NCI-H187 treated with DMSO at 0.1 percent for 48 hours (cell line): ENCODE measurements around the gene EN2.

Source experiments
- DNase-seq: peaks from one replicate; lab custom pipeline; 2025; lab: John Stamatoyannopoulos, UW

The EN2 gene

DNA sequence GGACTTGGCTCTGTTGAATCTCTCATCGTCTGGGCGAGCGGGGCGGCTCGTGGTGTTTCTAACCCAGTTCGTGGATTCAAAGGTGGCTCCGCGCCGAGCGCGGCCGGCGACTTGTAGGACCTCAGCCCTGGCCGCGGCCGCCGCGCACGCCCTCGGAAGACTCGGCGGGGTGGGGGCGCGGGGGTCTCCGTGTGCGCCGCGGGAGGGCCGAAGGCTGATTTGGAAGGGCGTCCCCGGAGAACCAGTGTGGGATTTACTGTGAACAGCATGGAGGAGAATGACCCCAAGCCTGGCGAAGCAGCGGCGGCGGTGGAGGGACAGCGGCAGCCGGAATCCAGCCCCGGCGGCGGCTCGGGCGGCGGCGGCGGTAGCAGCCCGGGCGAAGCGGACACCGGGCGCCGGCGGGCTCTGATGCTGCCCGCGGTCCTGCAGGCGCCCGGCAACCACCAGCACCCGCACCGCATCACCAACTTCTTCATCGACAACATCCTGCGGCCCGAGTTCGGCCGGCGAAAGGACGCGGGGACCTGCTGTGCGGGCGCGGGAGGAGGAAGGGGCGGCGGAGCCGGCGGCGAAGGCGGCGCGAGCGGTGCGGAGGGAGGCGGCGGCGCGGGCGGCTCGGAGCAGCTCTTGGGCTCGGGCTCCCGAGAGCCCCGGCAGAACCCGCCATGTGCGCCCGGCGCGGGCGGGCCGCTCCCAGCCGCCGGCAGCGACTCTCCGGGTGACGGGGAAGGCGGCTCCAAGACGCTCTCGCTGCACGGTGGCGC lies at the start of gene EN2:
EN2 (plus strand) TSS at position 19 of the 767 bp plus-strand sequence; CDS start at position 268, 249 bp downstream.
- no peak for DNase-seq

DNA sequence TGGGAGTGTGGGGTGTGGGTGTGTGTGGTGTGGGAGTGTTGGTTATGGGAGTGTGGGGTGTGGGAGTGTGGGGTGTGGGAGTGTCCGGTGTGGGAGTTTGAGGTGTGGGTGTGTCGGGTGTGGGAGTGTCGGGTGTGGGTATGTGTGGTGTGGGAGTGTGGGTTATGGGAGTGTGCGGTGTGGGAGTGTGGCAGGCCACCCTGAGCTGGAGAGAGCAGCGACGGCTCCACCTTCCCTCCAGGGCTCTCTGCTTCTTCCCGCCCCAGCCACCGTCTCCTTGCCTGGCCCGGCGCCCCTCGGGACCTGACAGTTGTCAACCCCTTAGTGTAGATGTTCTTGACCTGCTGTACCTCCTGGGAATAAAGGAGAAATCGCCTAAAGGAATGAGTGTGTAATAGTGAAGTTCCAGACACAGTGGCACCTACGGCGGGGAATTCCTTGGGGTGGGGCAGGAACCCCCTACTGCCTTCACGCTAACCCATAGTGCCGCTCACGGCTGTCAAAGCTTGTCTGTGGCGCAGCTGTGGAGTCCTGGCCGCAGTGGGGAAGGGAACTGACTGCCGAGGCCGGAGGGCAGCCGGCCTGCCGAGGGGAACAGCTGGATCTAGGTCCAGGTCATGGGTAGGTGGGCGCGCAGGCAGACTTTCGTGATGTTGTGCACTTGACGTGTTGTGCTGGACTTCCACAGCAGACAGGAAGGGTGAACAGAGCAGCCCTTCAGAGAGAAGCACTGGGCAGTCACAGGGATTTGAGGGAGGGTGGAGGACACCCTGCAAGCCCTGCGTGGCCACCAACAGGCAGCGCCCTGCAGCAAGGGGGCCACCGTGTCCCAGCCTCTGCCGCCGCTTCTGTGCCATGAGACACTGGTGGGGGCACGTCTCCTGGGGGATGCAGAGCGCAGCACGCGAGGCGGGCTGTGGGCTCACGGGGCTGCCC lies 49.0 kb upstream of the EN2 start:
- no peak for DNase-seq

DNA sequence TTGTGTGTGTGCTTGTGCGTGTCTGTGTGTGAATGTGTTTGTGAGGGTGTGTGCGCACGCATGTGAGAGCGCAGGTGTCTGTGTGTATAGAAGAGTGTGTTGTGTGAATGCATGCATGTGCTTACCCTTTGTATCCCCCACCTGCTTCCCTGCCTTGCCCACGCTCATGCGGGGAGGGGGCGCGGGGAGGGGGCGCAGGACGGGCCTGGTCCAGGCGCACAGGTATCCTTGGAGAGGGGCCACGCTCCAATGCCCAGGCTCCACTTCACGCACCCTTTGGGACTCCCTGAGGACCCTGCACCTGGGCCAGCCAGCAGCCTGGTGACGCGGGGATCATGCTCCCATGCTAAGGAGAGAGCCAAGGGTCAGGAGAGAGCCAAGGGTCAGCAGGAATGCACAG lies 47.9 kb upstream of the EN2 start:
- DNase-seq: no peak

DNA sequence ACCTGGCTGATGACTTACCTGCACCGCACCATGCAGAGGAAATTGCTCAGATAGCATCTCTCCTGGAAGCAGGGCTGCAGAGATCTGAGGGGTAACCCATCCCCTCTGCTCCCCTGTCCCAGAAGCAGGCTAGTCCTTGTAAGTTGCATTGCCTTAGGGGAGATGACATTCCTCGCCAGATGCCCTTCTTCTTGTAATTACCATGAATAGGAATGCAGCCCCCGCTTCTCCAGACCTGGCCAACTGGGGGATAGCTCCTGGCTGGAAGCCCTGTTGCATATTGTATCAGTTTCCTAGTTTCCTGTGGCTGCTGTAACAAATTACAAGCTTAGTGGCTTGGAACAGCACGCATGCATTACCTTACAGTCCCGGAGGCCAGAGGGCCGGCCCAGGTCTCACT lies 47.5 kb upstream of the EN2 start:
- no peak for DNase-seq

DNA sequence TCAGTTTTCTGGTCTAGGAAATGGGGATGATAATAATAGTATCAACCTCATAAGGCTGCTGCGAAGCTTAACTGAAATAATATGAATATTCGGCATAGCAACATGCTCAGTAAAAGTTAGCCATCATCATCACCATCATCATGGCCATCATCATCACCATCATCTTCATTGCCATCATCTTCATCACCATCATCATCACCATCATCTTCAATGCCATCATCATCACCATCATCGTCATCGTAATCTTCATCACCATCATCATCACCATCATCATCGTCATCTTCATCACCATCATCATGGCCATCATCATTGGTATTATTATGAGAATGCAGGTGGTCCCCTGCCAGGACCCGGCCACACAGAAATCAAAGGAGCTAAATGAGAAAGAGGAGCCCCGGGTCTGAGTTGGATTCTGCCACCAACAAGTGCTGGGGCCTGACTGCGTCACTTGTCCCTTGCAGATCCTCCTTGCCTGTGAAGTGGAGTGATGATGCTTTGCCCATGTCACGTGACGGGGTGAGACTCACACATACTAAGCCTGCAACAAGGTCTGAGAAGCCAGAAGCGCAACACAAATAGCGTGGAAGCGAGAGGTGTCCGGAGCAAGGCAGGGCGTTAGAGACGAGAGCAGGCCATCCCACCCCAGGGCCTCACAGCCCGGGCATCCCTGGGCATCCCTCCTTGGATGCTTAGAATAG lies 46.1 kb upstream of the EN2 start:
- DNase-seq: no peak

DNA sequence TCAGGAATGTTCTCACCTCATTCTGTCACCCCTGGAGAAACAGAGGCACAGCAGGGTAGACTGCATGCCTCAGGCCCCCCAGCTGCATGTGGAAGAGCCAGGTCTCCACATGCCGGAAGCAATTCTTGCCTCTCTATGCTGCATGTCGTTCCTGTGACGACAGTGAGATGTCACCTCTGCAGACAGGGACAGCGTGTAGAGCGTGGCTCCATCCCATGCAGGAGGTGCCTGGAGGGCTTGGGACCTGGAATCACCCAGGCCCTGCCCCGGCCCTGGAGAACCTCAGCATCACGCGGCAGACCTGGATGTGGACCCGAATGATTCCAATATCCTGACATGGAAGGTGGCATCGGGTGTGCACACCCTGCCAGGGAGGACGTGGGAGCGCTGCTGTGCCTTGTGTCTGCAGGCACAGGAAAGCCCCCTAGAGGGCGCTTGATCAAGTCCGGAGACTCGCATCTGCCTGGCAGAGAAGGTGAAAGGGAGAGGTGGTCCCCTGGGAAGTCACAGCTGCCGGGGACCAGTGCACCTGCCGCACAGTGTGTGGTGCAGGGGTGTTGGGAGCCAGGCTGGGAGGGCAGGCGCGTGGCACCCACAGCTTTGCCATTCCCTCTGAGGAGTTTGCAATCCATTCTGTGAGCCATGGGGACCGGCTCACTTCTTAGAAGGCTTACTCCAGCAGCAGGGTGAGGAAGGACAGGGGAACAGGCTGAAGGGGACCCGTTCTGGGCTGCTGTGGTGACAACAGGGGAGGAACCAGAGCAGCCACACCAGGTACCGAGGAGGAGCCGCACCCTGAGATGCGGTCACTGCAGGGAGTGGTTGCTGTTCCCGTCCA lies 45.3 kb upstream of the EN2 start:
- DNase-seq: no peak

DNA sequence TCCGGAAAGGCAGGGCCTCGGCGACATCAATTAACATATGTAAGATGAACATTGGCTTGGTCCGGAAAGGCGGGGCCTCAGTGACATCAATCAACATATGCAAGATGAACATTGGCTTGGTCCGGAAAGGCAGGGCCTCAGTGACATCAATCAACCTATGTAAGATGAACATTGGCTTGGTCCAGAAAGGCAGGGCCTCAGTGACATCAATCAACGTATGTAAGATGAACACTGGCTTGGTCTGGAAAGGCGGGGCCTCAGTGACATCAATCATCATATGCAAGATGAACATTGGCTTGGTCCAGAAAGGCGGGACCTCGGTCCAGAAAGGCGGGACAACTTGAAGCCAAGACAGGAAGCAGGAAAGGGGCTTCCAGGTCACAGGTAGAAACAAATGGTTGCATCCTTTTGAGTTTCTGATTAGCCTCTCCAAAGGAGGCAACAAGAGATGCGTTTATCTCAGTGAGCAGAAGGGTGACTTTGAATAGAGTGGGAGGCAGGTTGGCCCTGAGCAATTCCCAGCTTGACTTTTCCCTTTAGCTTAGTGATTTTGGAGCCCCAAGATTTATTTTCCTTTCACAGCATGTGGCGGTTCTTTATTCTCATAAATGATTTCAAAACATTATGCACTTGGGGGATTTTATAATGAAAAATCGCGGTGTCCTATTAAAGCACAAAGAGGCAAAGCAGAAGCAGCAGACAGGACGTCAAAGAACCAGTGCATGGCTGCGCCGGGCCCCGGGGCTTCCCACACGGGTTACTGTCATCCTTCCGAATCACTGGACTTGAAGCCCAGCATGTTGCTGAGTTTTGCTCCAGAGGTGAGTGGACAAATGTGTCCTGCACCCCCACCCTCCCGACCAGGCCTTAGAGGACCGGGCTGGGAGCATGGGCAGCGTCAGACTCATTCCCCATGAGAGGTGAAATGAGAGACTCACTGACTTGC lies 43.1 kb upstream of the EN2 start:
- DNase-seq: no peak

DNA sequence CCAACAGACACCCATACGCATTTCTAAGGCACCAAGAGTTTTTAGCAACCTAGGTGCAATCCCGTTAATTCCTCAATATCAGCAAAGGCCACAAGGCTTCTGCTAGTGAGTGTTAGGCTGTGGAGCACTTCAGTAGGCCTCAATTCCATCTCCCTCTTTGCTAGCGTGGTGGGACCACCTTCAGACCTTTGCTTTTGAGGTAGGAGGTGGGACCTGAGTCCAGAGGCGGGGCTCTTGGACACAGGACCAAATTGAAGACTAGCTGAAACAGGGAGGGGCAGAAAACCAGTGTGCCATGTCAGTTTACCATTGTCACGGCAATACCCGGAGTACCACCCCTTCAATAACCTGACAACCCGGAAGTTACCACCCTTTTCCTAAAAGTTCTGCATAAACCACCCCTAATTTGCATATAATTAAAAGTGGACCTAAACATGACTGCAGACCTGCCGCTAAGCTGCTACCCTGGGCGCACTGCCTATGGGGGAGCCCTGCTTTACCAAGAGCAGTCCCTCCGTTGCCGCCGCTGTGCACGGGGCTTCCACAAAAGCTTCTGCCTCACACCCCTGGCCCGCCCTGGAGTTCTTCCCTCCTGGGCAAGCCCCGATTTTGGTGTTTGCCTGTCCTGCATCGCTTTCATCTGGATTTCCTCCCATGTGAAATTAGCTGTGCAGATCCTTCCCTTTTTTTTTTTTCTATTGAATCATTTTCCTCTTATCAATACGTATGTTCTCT lies 41.1 kb upstream of the EN2 start:
- DNase-seq: no peak

DNA sequence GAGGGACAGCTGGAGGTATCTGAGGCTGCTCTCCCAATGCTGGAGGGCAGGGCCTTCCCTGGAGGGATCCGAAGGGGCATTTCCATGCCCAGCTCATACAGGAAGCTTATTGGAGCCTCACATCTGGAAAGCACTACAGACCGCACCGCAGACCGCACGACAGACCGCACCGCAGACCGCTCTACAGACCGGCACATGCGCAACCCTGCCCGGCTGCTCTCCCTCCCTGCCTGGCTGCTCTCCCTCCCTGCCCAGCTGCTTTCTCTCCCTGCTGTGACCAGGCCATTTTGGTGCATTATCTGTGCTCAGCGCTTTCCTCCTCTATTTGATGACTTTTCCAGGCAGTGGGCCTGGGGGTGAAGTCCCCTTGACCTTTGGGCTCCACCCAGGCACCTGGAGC lies 39.6 kb upstream of the EN2 start:
- no peak for DNase-seq

DNA sequence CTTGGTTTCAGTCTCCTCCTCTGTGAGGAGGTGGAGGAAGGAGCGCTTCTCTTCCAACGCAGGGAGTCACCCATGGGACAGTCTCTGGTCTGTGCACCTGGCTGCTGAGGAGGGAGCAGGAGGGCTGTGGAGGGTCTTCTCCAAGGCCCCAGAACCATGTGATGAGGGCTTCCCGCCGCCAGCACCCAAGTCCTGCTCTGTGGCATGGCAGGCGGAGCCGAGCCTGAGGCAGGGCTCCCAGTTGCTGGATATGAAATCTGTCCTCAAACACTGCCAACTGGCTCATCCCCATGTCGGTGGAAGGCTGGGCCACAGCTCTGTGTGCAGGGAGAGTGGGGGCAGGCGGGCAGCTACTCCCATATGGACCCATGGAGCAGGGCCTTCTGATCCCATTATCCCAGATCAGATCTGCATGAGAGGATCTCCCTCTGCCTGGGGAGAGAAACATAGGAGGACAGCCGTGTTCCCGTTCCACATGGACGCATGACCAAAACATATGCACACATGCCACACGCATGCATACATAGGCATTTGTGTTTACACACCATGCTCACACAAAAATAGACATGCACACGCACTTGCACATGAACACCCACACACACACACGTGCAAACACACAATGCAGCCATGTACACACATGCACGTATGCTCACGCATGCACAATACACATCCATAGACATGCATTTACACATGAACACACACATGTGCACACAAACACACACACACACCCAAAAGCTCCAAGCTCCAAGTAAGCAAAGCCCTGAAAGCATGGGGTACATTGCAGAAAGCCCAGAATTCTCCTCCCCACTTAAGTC lies 38.8 kb upstream of the EN2 start:
- DNase-seq: no peak

DNA sequence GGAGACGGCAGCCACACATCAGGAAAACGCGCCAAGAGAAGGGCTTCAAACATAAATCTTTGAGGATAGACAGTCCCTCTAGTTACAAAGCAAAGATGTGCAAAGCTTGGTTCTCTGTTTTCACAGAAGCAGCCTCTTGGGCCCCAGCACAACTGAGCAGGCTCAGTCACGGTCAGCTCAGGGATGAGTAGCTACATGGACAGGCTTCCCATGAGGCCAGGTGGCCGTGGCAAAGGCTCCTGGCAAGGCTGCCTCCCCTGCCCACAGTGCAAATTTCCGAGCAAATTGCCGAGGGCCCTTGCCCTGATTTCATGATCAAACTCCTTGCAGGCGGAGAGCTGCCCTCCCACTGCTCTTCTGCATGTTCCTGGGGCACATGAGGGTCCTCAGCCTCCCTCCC lies 37.8 kb upstream of the EN2 start:
- no peak for DNase-seq

DNA sequence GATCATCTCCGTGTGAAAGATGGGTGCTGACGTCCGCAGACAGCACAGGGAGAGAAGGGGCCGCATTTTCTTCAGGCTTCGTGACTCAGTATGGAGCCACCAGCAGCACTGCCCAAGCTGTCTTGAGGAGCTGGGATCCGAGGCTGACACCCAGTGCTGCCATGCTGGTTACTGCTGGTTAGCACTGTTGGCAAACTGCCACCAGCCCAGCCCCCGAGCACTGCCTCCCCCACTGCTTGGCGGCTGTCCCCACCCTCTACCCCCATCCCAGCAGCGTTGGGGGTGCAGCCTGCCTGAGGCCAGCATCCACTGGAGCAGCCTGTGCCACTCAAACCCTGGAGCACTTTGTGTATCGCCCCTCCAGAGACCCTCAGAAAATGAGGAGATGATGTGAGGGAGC lies 35.8 kb upstream of the EN2 start:
- DNase-seq: no peak

DNA sequence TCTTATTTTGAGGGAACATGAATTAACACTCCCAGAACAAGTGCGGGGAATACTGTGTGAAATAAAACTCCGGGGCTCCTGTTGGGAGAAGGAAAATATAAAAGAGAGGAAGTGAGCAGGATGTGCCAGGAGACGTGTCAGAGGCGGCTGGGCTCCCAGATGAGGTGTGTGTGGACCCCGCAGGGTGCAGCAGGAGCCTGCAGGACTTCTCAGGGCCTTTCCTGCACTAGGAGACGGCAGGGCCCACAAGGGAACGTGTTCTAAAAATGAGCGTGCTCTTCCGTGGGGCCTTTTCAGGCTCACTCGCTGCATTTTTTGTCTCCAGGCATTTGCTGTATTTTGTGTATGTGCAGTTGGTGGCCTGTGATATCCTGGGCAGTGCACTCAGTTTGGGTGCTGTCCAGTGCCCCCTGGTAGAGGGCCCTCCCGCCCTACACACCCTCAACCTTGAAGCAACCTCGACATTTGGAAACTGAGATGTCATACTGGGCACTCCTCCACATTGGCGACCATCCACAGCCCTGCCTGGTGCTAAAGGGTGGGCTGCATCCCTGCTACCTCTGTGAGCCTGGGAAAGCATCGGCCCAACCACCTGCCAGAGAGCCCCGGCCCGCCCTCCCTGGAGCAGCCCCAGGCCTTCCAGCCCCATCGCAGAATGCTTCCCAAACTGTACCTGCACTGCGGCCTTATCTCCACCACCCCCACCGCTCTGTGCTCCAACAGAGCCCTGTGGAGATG lies 35.2 kb upstream of the EN2 start:
- no peak for DNase-seq

DNA sequence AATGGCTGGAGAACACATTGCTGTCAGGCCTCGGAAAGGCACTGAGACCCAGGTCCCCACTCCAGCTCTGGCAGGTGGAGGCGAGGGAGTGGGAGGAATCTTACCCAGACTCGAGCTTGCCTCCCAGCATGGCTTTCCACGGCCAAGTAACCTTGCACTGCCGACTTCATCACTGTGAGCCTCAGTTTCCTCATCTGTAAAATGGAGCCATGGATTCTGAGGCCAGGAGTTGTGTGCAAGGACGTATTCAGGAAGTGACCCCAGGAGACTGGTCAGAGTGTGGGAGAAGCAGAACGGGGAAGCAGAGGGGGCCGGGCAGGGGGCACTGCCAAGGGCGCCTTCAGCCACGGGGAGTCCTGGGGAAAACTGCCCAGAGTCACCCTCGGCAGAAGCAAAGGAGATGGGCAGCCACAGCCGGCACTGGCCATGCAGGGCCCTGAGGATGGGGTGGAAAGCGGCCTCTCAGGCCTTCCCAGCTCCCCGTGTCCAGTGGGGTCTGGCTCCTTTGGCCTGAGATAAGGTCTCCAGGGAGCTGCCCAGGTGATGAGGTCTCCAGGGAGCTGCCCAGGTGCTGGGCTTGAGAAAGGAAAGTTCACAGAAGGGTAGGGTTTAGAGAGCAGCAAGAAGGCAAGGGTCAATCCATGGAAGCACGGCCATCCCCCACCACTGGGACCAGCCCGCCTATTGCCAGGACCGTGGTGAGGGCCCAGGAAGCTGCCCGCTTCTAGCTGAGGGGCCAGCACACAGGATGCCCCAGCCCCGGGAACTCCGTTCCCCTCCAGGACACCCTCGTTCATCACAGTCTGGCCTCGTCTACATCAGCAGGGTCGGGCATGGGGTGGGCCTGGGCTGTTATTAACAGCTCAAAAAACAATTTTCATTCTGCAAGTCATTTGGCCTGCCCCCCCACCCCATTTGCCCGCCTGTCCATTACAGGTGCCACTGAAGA lies 34.3 kb upstream of the EN2 start:
- no peak for DNase-seq

DNA sequence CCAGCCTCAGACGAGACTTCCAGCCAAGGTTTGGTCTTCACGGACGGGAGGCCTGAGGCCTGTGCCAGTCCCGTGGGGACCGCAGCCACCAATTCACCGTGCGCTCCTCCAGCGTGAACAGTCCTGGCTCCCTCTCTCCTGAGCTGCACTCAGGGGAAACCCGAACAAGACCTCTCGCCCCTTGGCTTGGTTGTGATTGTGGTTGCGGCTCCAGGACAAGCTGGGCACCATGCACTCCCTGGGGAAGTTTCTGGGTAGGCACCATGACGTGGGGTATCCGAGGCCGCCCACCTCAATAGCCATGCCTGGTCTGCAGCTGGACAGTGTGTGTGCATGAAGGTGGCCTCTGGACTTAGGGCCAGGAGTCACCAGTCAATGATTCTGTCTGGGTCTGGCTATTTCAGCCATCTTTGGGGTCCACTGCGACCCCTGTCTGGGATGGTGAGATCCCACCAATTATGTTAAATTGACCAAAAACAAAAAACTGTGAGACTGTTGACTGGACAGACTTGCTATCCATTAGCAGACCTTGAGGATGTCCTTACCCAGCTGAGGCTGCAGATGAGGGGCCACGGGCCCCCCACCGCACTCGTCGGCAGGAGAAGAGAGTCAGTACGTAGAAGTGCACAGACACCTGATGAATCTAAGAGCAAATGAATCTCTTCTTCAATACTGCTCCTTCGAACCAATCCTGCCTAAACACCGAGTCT lies 33.5 kb upstream of the EN2 start:
- no peak for DNase-seq

DNA sequence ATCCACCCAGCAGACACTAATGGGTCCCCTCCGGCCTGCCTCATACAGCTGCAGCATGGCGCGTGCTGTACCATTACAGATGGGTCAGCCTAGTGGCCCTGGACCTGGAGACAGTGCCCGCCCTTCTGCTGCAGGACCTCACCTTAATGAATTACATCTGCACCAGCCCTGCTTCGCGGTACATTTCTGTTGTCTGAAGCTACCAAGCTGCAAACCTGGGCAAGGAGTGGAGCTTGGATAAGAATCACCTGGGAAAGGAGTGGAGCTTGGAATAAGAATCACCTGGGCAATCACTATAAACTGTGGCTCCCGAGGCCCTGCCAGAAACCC lies 33.0 kb upstream of the EN2 start:
- DNase-seq: no peak

DNA sequence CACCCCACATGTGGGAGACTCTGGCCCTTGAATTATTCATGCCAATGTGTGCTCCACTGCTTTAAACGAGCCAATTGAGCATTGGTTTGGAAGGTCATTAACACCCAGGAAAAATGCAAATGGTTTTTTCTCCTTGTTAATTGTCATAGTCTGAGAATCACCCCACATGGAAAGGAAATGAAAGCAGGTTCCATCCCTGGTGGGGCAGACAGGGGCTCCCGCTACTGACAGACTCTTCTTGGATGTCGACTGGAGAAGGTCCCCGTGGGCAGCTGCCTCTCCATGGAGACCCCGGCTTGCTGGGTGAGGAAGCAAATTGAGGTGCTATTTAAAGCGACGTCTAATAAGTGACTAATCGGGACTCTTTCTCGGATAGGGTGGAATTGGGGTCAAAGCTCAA lies 32.0 kb upstream of the EN2 start:
- no peak for DNase-seq
